BJ (cell line): ENCODE results near the gene UROD. TPM values are rescaled to one million over a fixed set of nuclear protein-coding genes. Genes with fewer than 3 reads are reported as not detected.
"Not testable (repeated sequence)": the region's sequence is repeated elsewhere in the genome, so short reads cannot be mapped to it uniquely, and the experiment has no call there.

Source experiments
- CTCF ChIA-PET: fragments of 350-600 bp; formaldehyde crosslinking; extraction: SDS; loops from one replicate; lab custom pipeline; 2021; ENCODE audit warnings: antibody characterized with exemption, inconsistent platforms; lab: Yijun Ruan, JAX
- POLR2A ChIA-PET: fragments of 300-600 bp; sonication (Branson Sonifier 250); formaldehyde crosslinking; extraction: SDS; loops from one replicate; lab custom pipeline; 2021; ENCODE audit warnings: antibody characterized with exemption; lab: Charles Lee
- DNase-seq: peaks from one replicate; pipeline ENCODE4 v3.0.0-alpha.2; 2011; ENCODE audit warnings: low read depth
- H3K27me3 ChIP-seq: 2 replicates; pipeline ENCODE4 v1.6.0; 2011; ENCODE audit warnings: low read length; ENCODE audit not compliant: control insufficient read depth, insufficient read depth
- H3K36me3 ChIP-seq: 2 replicates; pipeline ENCODE4 v1.5.1; 2011; ENCODE audit warnings: low read length; ENCODE audit not compliant: control insufficient read depth, insufficient read depth
- H3K4me3 ChIP-seq: 2 replicates; pipeline ENCODE4 v1.5.1; 2011; ENCODE audit warnings: low read depth, mild to moderate bottlenecking, control low read depth, low read length
- CTCF ChIP-seq: IDR thresholded peaks from 2 replicates; pipeline ENCODE4 v1.5.1; 2011; ENCODE audit warnings: low read depth, mild to moderate bottlenecking, control low read depth, inconsistent platforms, low read length, moderate library complexity; ENCODE audit not compliant: insufficient read depth
- polyA plus RNA-seq: library from polyadenylated mRNA; depleted of rRNA; stranded (reverse); fragments of >200 nt; gene quantifications from 2 replicates; pipeline ENCODE4 v1.2.3, GENCODE V29; 2011

UROD gene
- polyA plus RNA-seq, 1 experiment, result 303 TPM

DNA sequence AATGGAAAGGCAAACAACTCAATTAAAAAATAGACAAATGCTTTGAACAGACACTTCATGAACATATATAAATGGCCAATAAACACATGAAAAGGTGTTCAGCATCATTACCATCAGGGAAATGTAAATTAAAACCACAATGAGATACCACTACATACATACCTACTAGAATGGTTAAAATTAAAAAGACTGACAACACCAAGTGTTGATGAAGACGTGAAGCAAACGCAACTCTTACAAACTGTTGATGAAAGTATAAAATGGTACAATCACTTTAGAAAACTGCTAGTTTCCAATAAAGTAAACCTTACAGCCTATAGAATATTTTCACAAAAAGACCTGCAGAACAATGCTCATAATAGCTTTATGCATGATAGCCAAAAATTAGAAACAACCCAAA lies 35.8 kb upstream of the UROD start:
- Histone ChIP-seq H3K36me3 (peaks cover 5% of the 10 kb centered on the region), H3K4me3 (no peak overlapping the region), H3K27me3 (no peaks in the 10 kb centered on the region)
- ChIA-PET POLR2A (no interaction called here), CTCF (no interaction called here)
- DNase-seq, result no peak
- no peak for TF ChIP-seq CTCF

GRCh38 chr1:44977372-44977771 lies 34.7 kb upstream of the UROD start:
- H3K36me3 ChIP-seq, POLR2A ChIA-PET, H3K27me3 ChIP-seq, DNase-seq, H3K4me3 ChIP-seq: not testable (repeated sequence)
- CTCF ChIA-PET, result interaction anchor here (0.9 kb wide), 1 partner anchor 11 kb away, joined by 3 read pairs; no protein-coding TSS in a partner anchor

DNA sequence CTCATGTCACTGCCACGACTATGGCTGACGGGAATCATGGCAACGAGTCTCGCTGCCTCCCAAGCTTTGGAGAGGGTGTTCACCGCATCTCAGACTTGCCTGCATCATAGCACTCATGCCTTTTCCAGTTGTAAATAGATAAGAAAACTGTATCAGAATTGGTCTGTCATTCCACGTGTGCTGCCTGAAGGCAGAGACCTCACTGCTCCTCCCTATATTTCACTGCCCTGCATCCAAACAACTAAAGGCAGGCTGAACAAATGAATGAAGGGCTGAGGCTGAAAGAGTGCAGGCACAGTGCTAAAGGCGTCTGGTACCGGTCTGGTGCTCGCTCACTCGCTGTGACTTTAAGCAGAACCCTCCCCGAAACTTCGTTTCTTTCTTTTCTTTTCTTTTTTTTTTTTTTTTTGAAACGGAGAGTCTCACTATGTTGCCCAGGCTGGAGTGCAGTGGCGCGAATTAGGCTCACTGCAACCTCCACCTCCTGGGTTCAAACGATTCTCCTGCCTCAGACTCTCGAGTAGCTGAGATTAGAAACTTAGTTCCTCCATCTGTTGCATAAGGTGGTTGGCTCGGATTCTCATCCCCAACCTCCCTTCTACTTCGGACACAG lies 26.2 kb upstream of the UROD start:
- DNase-seq, result no peak
- Histone ChIP-seq H3K36me3 (no peaks in the 10 kb centered on the region), H3K27me3 (no peaks in the 10 kb centered on the region), H3K4me3 (peak overlapping the region; percentile 89)
- no peak for TF ChIP-seq CTCF
- ChIA-PET CTCF (interaction anchor here (0.9 to 1.8 kb wide), 8 partner anchors 12 to 317 kb away, joined by 3 to 5 read pairs (median 4); partner anchors contain the start of gene HECTD3), POLR2A (no interaction called here)

DNA sequence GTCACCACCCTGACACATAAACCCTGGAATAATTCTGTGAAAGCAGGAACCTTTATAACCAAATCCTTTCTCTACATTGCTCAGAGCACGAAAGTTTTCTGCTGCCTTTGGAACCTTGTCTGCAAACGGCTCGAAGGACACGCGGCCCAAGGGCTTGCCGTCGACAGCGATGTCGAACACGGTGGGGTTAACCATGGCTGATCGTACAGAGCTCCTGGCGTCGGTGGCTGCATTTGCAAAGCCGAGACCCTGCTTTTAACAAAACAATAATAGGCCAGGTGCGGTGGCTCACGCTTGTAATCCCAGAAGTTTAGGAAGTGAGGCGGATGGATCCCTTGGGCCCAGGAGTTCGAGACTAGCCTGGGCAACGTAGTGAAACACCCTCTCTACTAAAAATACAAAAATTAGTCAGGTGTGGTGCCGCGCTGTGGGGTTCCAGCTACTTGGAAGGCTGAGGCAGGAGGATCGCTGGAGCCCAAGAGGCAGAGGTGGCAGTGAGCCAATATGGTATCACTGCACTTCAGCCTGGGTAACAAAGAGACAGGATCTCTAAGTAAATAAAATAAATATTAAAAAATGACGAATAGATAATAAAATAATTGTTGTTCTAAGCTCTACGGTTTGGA lies 23.4 kb upstream of the UROD start:
- no peak for DNase-seq
- ChIA-PET CTCF (no interaction called here), POLR2A (no interaction called here)

GRCh38 chr1:44994309-44994898 lies 17.6 kb upstream of the UROD start:
- DNase-seq, result no peak
- CTCF ChIA-PET, result no interaction called here
- Histone ChIP-seq H3K4me3 (no peak overlapping the region), H3K27me3 (no peaks in the 10 kb centered on the region), H3K36me3 (no peaks in the 10 kb centered on the region)
- TF ChIP-seq CTCF, result no peak
- POLR2A ChIA-PET, result no interaction called here

More for the DNA sequence above, 23.4 kb upstream of the UROD start:
- Histone ChIP-seq H3K4me3 (no peak overlapping the region), H3K36me3 (no peaks in the 10 kb centered on the region), H3K27me3 (no peaks in the 10 kb centered on the region)
- no peak for TF ChIP-seq CTCF
